Tibial nerve (tissue), 4 donors: ENCODE measurements around the gene RETREG2. TPM values are rescaled to one million over a fixed set of nuclear protein-coding genes. Genes with fewer than 3 reads are reported as not detected.

ENCODE experiments used
- DNase-seq, 2 donors: peaks; one replicate each; pipeline ENCODE4 v3.0.0-alpha.2; 2019; ENCODE audit warnings: low spot score in 2 of 2
- H3K27ac ChIP-seq, 4 donors: fragments of 200-600 bp; sonication (generic) in 3 of 4; one replicate each; pipeline ENCODE4 v1.5.1; 2017 to 2019; ENCODE audit warnings: mild to moderate bottlenecking in 1 of 4
- H3K27me3 ChIP-seq, 2 donors: fragments of 200-600 bp; sonication (generic) in 1 of 2; one replicate each; pipeline versions ENCODE4 v1.5.1 to v1.6.0; 2017 to 2019
- H3K36me3 ChIP-seq, 3 donors: fragments of 200-600 bp; sonication (generic); one replicate each; pipeline ENCODE4 v1.5.1; 2018 to 2019
- H3K4me1 ChIP-seq, 4 donors: fragments of 200-600 bp; sonication (generic) in 3 of 4; one replicate each; pipeline ENCODE4 v1.5.1; 2017 to 2019
- H3K4me3 ChIP-seq, 4 donors: fragments of 200-600 bp; sonication (generic) in 3 of 4; one replicate each; pipeline ENCODE4 v1.5.1; 2017 to 2019; ENCODE audit warnings: mild to moderate bottlenecking in 1 of 4, moderate library complexity in 1 of 4
- H3K9me3 ChIP-seq, 4 donors: fragments of 200-600 bp; sonication (generic) in 3 of 4; one replicate each; pipeline ENCODE4 v1.5.1; 2017 to 2019
- EP300 ChIP-seq, 2 donors: sonication (generic); formaldehyde crosslinking; IDR thresholded peaks; one replicate each; pipeline ENCODE4 v1.6.1; 2017; ENCODE audit warnings: antibody characterized with exemption in 2 of 2, mild to moderate bottlenecking in 1 of 2
- POLR2A ChIP-seq, 2 donors: fragments of 450-650 bp; IDR thresholded peaks; one replicate each; pipeline ENCODE4 v1.6.1; 2017; ENCODE audit warnings: antibody characterized with exemption in 2 of 2, mild to moderate bottlenecking in 2 of 2, moderate library complexity in 2 of 2
- WGBS, 2 donors: methylation state at CpG; one replicate each; pipeline ENCODE4 v1.1.5; 2018; 5-methylcytosine and 5-hydroxymethylcytosine counted together
- total RNA-seq, 4 donors: library from RNA; depleted of rRNA; stranded (reverse); fragments of >200 nt; gene quantifications; one replicate each; pipeline ENCODE4 v1.1.0, GENCODE V29; 2016
- TF ChIP-seq, protein P1 (sequence below), 5 experiments: fragments of 200-600 bp in 3 of 5; fragments of 450-650 bp in 2 of 5; sonication (generic) in 3 of 5; IDR thresholded peaks; one replicate each; pipeline ENCODE4 v1.5.1; 2016 to 2019; ENCODE audit warnings: antibody characterized with exemption in 5 of 5, mild to moderate bottlenecking in 3 of 5, moderate library complexity in 2 of 5

RETREG2 gene, protein sequence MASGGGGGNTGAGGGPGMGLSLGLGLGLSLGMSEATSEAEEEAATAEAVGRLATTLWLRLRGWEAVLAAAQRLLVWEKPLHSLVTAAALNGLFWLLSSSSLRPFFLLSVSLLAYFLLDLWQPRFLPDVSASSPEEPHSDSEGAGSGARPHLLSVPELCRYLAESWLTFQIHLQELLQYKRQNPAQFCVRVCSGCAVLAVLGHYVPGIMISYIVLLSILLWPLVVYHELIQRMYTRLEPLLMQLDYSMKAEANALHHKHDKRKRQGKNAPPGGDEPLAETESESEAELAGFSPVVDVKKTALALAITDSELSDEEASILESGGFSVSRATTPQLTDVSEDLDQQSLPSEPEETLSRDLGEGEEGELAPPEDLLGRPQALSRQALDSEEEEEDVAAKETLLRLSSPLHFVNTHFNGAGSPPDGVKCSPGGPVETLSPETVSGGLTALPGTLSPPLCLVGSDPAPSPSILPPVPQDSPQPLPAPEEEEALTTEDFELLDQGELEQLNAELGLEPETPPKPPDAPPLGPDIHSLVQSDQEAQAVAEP
- 10 to 100 TPM; 45.8 to 59.4 (median 54.3) TPM for total RNA-seq

DNA sequence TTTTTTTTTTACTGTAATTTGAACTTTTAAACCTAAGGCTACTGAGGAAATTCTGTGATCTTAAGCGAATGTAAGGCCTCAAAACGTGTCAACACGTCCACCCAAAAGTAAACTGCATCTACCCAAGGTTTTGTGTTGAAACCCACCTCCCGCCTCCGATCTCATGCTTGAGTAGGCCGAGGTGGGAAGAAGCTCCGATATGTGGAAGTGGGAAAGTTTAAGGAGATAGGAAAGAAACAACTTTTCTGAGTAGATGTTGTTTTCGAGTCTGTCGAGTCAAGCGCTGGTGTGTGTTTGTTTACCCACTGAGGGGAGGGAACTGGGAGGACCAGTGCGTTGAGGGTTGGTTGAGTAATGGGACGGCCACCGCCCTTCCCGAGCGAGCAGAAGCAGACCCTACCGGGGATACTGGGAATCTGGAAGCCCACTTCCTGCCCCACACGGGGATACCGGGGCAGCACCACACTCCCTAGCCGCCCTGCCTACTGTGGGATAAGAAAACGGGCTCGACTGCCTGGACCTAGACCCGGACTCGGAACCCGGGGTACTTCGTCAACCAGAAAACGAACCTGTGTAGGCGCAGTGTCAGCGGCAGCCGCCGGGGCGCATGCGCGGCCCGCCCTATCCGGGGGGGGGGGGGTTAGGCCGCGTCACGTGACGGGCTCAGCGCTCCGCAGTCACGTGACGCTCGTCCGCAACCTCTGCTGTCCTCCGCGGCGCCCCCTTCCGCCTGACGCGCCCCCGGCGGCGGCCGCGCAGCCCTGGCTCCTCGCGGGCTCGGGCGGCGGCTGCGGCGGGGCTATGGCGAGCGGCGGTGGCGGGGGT is at the start of gene RETREG2:
TSS of gene RETREG2 (plus strand) at position 724 of the 825 bp plus-strand sequence. CDS start at position 802, 78 bp downstream.
- peaks cover 3 to 41% (median 25%) of the 10 kb centered on the region in 4 donors for H3K4me1 ChIP-seq
- H3K27me3 ChIP-seq, result no peaks in the 10 kb centered on the region
- DNase-seq, result peak; percentile 68 to 87
- TF ChIP-seq POLR2A (IDR thresholded peaks at IDR 0.05) (peak; percentile 98 to 99), EP300 (IDR thresholded peaks at IDR 0.05) (peak; percentile 58 to 100)
- TF ChIP-seq, protein P1, sequence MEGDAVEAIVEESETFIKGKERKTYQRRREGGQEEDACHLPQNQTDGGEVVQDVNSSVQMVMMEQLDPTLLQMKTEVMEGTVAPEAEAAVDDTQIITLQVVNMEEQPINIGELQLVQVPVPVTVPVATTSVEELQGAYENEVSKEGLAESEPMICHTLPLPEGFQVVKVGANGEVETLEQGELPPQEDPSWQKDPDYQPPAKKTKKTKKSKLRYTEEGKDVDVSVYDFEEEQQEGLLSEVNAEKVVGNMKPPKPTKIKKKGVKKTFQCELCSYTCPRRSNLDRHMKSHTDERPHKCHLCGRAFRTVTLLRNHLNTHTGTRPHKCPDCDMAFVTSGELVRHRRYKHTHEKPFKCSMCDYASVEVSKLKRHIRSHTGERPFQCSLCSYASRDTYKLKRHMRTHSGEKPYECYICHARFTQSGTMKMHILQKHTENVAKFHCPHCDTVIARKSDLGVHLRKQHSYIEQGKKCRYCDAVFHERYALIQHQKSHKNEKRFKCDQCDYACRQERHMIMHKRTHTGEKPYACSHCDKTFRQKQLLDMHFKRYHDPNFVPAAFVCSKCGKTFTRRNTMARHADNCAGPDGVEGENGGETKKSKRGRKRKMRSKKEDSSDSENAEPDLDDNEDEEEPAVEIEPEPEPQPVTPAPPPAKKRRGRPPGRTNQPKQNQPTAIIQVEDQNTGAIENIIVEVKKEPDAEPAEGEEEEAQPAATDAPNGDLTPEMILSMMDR (IDR thresholded peaks at IDR 0.05), result peak; percentile 28 to 71 (median 66)
- 1% methylated on average over 38 to 46 of the region's 67 CpGs for WGBS, 2 donors
- peaks cover 0 to 57% (median 21%) of the 10 kb centered on the region in 3 donors for H3K36me3 ChIP-seq
- H3K9me3 ChIP-seq, result no peaks in the 10 kb centered on the region
- peak within 1 kb of the TSS; percentile 83 to 94 (median 92) for H3K4me3 ChIP-seq
- peak within 1 kb of the TSS; percentile 92 to 99 (median 98) for H3K27ac ChIP-seq

DNA sequence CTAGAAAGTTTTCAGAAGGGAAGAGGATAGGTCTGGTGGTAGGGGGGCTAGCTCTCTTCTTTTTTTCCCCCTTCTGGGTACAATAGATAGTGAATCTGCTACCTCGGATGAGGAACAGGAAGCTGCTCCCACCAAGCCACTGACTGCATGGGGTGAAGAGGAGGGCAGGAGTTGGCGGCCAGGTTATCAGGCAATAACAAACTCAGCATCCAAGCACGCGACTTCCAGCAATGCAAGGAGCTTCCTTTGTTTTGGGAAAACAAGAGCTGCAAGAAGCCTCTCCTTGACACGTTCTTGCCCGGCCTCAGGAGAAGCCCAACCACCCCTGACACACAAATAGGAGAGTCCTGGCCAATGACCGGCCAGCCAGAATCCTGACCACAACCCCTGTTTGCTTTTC is 49.7 kb upstream of the RETREG2 start:
- no peaks in the 10 kb centered on the region for H3K27me3 ChIP-seq
- no peak for DNase-seq
- WGBS, 2 donors, result 75 to 79% methylated on average over 7 of the region's 7 CpGs
- no peak overlapping the region for H3K4me3 ChIP-seq
- TF ChIP-seq, protein P1 (IDR thresholded peaks at IDR 0.05), result no peak
- TF ChIP-seq EP300 (IDR thresholded peaks at IDR 0.05) (no peak), POLR2A (IDR thresholded peaks at IDR 0.05) (no peak)
- no peaks in the 10 kb centered on the region for H3K9me3 ChIP-seq
- no peak overlapping the region for H3K27ac ChIP-seq
- H3K36me3 ChIP-seq, result peaks cover 0 to 14% (median 0%) of the 10 kb centered on the region in 3 donors
- H3K4me1 ChIP-seq, result peaks cover 0 to 12% (median 0%) of the 10 kb centered on the region in 4 donors

DNA sequence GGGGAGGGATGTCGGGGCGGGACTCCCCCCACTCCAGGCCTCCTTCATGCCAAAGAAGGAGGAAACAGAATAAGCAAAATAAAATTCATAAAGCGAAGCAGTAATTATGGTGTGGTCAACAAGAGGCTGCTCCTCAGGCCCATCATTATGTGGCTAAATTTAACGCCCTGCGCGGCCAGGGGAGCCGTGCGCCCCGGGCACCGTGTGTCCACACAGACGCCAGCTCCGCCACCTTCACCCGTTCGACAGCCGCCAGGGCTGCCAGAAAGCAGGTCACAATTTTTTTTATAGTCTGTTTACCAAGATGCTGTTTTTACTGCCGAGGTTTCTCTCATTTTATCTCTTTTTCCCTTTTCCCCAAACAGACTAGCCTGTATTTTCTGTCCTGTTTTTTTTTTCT is 48.5 kb upstream of the RETREG2 start:
- no peak for DNase-seq
- Histone ChIP-seq H3K9me3 (no peaks in the 10 kb centered on the region), H3K27ac (no peak overlapping the region), H3K4me3 (no peak overlapping the region), H3K36me3 (peaks cover 0 to 14% (median 0%) of the 10 kb centered on the region in 3 donors), H3K27me3 (no peaks in the 10 kb centered on the region), H3K4me1 (peaks cover 0 to 12% (median 0%) of the 10 kb centered on the region in 4 donors)
- TF ChIP-seq POLR2A (IDR thresholded peaks at IDR 0.05), result no peak
- no peak for TF ChIP-seq EP300 (IDR thresholded peaks at IDR 0.05)
- TF ChIP-seq, protein P1 (IDR thresholded peaks at IDR 0.05), result no peak
- WGBS, 2 donors, result 88 to 94% methylated on average over 16 of the region's 16 CpGs

DNA sequence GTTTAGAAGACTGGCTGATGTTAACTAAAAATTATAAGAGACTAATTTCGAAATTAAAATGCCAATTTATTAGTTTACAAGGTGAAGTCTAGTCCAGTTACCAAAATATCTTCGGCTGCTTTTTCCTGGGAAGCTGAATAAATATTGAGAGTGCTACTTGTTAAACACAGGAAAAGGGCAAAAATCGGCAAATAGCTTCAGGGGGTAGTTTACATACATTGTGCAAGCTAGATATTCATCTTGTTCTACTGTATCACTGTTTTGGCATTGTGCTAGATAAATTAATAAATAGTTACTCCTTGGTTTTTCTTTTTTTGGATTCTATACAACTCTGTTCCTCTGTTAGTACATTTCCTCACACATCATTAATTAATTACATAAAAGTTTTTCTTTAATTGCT is 46.7 kb upstream of the RETREG2 start:
- Histone ChIP-seq H3K27me3 (no peaks in the 10 kb centered on the region), H3K36me3 (peaks cover 0 to 14% (median 0%) of the 10 kb centered on the region in 3 donors), H3K4me1 (peaks cover 0 to 4% (median 0%) of the 10 kb centered on the region in 4 donors), H3K9me3 (no peaks in the 10 kb centered on the region), H3K27ac (no peak overlapping the region), H3K4me3 (no peak overlapping the region)
- no peak for TF ChIP-seq EP300 (IDR thresholded peaks at IDR 0.05)
- TF ChIP-seq POLR2A (IDR thresholded peaks at IDR 0.05), result no peak
- TF ChIP-seq, protein P1 (IDR thresholded peaks at IDR 0.05), result no peak
- WGBS, 2 donors, result 84 to 87% methylated on average over 3 of the region's 3 CpGs
- DNase-seq, result no peak
